SK-N-SH (cell line): ENCODE results near the gene OR4D1. TPM values are rescaled to one million over a fixed set of nuclear protein-coding genes. Genes with fewer than 3 reads are reported as not detected.

Experiments used
- CTCF ChIA-PET: fragments of 300-600, 350-600 bp; formaldehyde crosslinking; extraction: SDS; loops from one replicate; lab custom pipeline; 2021; lab: Yijun Ruan, JAX
- POLR2A ChIA-PET: fragments of 350-600 bp; sonication (Branson Sonifier 250); formaldehyde crosslinking; extraction: SDS; loops from one replicate; lab custom pipeline; 2020; ENCODE audit warnings: antibody characterized with exemption, inconsistent platforms; lab: Yijun Ruan, JAX
- DNase-seq: peaks from one replicate; pipeline ENCODE4 v3.0.0; 2012
- H2AFZ ChIP-seq: fragments of 200-600 bp; sonication (generic); 2 replicates; pipeline ENCODE4 v1.8.1; 2016; ENCODE audit warnings: antibody characterized with exemption, mild to moderate bottlenecking, low read depth
- H3F3A ChIP-seq: fragments of 200-600 bp; sonication (generic); replicated peaks from 2 replicates; pipeline ENCODE3; 2016; ENCODE audit warnings: antibody characterized with exemption, mild to moderate bottlenecking; ENCODE audit not compliant: insufficient read depth
- H3K27ac ChIP-seq, 2 experiments: fragments of 200-500 bp in 1 of 2; fragments of 200-600 bp in 1 of 2; sonication (Bioruptor generic) in 1 of 2; sonication (generic), shearing (Covaris generic) in 1 of 2; 2 replicates each; pipeline versions ENCODE4 v1.5.1 to v1.6.1; 2014 to 2016; ENCODE audit warnings: low read depth in 2 of 2, inconsistent platforms in 1 of 2, low read length in 1 of 2, mild to moderate bottlenecking in 1 of 2, mixed read lengths in 1 of 2
- H3K27me3 ChIP-seq: fragments of 200-600 bp; sonication (generic), shearing (Covaris generic); 2 replicates; pipeline ENCODE4 v1.6.1; 2016; ENCODE audit warnings: mixed run types; ENCODE audit not compliant: insufficient read depth
- H3K36me3 ChIP-seq, 2 experiments: fragments of 200-500 bp in 1 of 2; fragments of 200-600 bp in 1 of 2; sonication (Bioruptor generic) in 1 of 2; sonication (generic) in 1 of 2; replicated peaks in 1 of 2; 2 replicates each; pipeline versions ENCODE3 to v1.5.1; 2014 to 2016; ENCODE audit warnings: low read length in 1 of 2, mild to moderate bottlenecking in 1 of 2; ENCODE audit not compliant: insufficient read depth in 2 of 2, control insufficient read depth in 1 of 2
- H3K4me1 ChIP-seq, 2 experiments: fragments of 200-500 bp in 1 of 2; fragments of 200-600 bp in 1 of 2; sonication (Bioruptor generic) in 1 of 2; sonication (generic), shearing (Covaris generic) in 1 of 2; 2 replicates each; pipeline versions ENCODE4 v1.5.1 to v1.6.1; 2014 to 2016; ENCODE audit warnings: low read depth in 1 of 2, low read length in 1 of 2, mixed run types in 1 of 2; ENCODE audit not compliant: insufficient read depth in 2 of 2, control insufficient read depth in 1 of 2
- H3K4me2 ChIP-seq: fragments of 200-600 bp; sonication (generic), shearing (Covaris generic); 2 replicates; pipeline ENCODE4 v1.6.1; 2017; ENCODE audit warnings: mixed run types
- H3K4me3 ChIP-seq, 2 experiments: fragments of 200-500 bp in 1 of 2; fragments of 200-600 bp in 1 of 2; sonication (Bioruptor generic) in 1 of 2; sonication (generic), shearing (Covaris generic) in 1 of 2; 2 replicates each; pipeline versions ENCODE4 v1.5.1 to v1.8.1; 2014 to 2016; ENCODE audit warnings: low read depth in 2 of 2, inconsistent platforms in 1 of 2, low read length in 1 of 2, mild to moderate bottlenecking in 1 of 2, mixed read lengths in 1 of 2, moderate library complexity in 1 of 2
- H3K79me2 ChIP-seq: fragments of 200-600 bp; sonication (generic); 2 replicates; pipeline ENCODE4 v1.8.1; 2017; ENCODE audit warnings: mild to moderate bottlenecking; ENCODE audit not compliant: insufficient read depth
- H3K9ac ChIP-seq: fragments of 200-600 bp; sonication (generic); 2 replicates; pipeline ENCODE4 v1.6.1; 2017; ENCODE audit warnings: mixed run types
- H3K9me2 ChIP-seq: fragments of 200-600 bp; sonication (generic); 2 replicates; pipeline ENCODE4 v1.6.1; 2017; ENCODE audit warnings: mixed run types
- H3K9me3 ChIP-seq: fragments of 200-600 bp; sonication (generic); 2 replicates; pipeline ENCODE4 v1.6.1; 2017; ENCODE audit warnings: mixed run types, mild to moderate bottlenecking, moderate library complexity
- H4K20me1 ChIP-seq: fragments of 200-600 bp; sonication (generic); 2 replicates; pipeline ENCODE4 v1.6.1; 2017; ENCODE audit warnings: mild to moderate bottlenecking, mixed run types; ENCODE audit not compliant: insufficient read depth
- EP300 ChIP-seq, 2 experiments: IDR thresholded peaks; 2 replicates each; pipeline versions ENCODE4 v1.4.0 to v1.6.1; 2012; ENCODE audit warnings: borderline replicate concordance in 1 of 2, low read depth in 1 of 2, low read length in 1 of 2
- EZH2phosphoT487 ChIP-seq: fragments of 200-600 bp; sonication (generic); IDR thresholded peaks from 2 replicates; pipeline ENCODE4 v1.6.1; 2017; ENCODE audit warnings: low read depth, mixed run types, mild to moderate bottlenecking, antibody characterized with exemption, moderate library complexity, borderline replicate concordance
- FOXJ3 ChIP-seq: sonication (generic); formaldehyde crosslinking; IDR thresholded peaks from 2 replicates; pipeline ENCODE4 v1.5.1; 2020; ENCODE audit warnings: mild to moderate bottlenecking, missing genetic modification reagents
- GABPA ChIP-seq: IDR thresholded peaks from 2 replicates; pipeline ENCODE4 v1.4.0; 2012; ENCODE audit warnings: low read depth, mild to moderate bottlenecking
- GATA2 ChIP-seq: sonication (generic); formaldehyde crosslinking; IDR thresholded peaks from 2 replicates; pipeline ENCODE4 v1.5.0; 2020; ENCODE audit warnings: mild to moderate bottlenecking, missing genetic modification reagents
- MAX ChIP-seq: IDR thresholded peaks from 2 replicates; pipeline ENCODE4 v1.4.0; 2012; ENCODE audit warnings: low read depth
- MEF2A ChIP-seq: IDR thresholded peaks from 2 replicates; pipeline ENCODE4 v1.4.0; 2012; ENCODE audit warnings: low read depth, borderline replicate concordance
- MXI1 ChIP-seq: IDR thresholded peaks from 2 replicates; pipeline ENCODE4 v1.6.1; 2012; ENCODE audit warnings: mild to moderate bottlenecking, low read depth, low read length, improper control_type of control experiment
- RXRA ChIP-seq: IDR thresholded peaks from 2 replicates; pipeline ENCODE4 v1.4.0; 2012; ENCODE audit warnings: low read depth, mild to moderate bottlenecking, borderline replicate concordance
- SMC3 ChIP-seq: IDR thresholded peaks from 2 replicates; pipeline ENCODE4 v1.6.1; 2012; ENCODE audit warnings: low read depth, low read length, improper control_type of control experiment
- TCF12 ChIP-seq: IDR thresholded peaks from 2 replicates; pipeline ENCODE4 v1.4.0; 2012
- USF1 ChIP-seq: IDR thresholded peaks from 2 replicates; pipeline ENCODE4 v1.4.0; 2012; ENCODE audit warnings: low read depth, borderline replicate concordance
- YY1 ChIP-seq: IDR thresholded peaks from 2 replicates; pipeline ENCODE4 v1.4.0; 2012; ENCODE audit warnings: low read depth, mild to moderate bottlenecking
- WGBS: methylation state at CpG from one replicate; pipeline ENCODE4 v1.1.6; 2017; ENCODE audit warnings: low lambda C conversion rate; 5-methylcytosine and 5-hydroxymethylcytosine counted together
- polyA plus RNA-seq, 3 experiments: library from polyadenylated mRNA; depleted of rRNA; stranded (reverse); fragments of >200 nt; gene quantifications; 2 replicates each; pipeline ENCODE4 v1.2.3, GENCODE V29; 2012

OR4D1 gene
- polyA plus RNA-seq, 1 of the 3 experiments (the other 2 are of a cell fraction), result not detected

- no peak overlapping the region for H3K9ac ChIP-seq
- POLR2A ChIA-PET, result no interaction called here
- H3K4me1 ChIP-seq, result peaks cover 0 to 4% of the 10 kb centered on the region in 2 experiments; a peak in 1 of 4 replicates
- peaks cover 8 to 32% of the 10 kb centered on the region in 2 experiments for H3K36me3 ChIP-seq
- no peaks in the 10 kb centered on the region for H3K9me3 ChIP-seq
- H3K4me3 ChIP-seq, result no peak overlapping the region
- no peak for DNase-seq
- H3K79me2 ChIP-seq, result no peaks in the 10 kb centered on the region
- no peak overlapping the region for H3K27ac ChIP-seq
- H3K4me2 ChIP-seq, result no peak overlapping the region
- WGBS, result 78% methylated on average over 5 of the region's 5 CpGs
- H2AFZ ChIP-seq, result no peak overlapping the region
- CTCF ChIA-PET, result interaction anchor here (1.0 to 1.8 kb wide), 3 partner anchors 11 to 19 kb away, joined by 3 to 5 read pairs (median 4); partner anchors contain the start of gene MKS1
- H3K27me3 ChIP-seq, result no peaks in the 10 kb centered on the region
- H3K9me2 ChIP-seq, result no peaks in the 10 kb centered on the region
- H4K20me1 ChIP-seq, result no peaks in the 10 kb centered on the region
- TF ChIP-seq MEF2A (no peak), TCF12 (no peak), RXRA (no peak)
- H3F3A ChIP-seq, result no peaks in the 10 kb centered on the region
These were observed 56.6 kb downstream of the OR4D1 start for GRCh38 chr17:58204796-58205195.

GRCh38 chr17:58205936-58206335 is 57.8 kb downstream of the OR4D1 start:
- no peaks in the 10 kb centered on the region for H3K9me3 ChIP-seq
- 75% methylated on average over 7 of the region's 11 CpGs for WGBS
- H3K4me1 ChIP-seq, result no peaks in the 10 kb centered on the region
- H3K27ac ChIP-seq, result no peak overlapping the region
- no peaks in the 10 kb centered on the region for H3K27me3 ChIP-seq
- no peak overlapping the region for H3K9ac ChIP-seq
- POLR2A ChIA-PET, result interaction anchor here (1.1 to 2.2 kb wide), 2 partner anchors 10 to 13 kb away, joined by 3 to 7 read pairs; partner anchors contain the start of gene MKS1
- CTCF ChIA-PET, result interaction anchor here (0.7 to 1.8 kb wide), 4 partner anchors 9 to 69 kb away, joined by 3 to 5 read pairs (median 4); no protein-coding TSS in a partner anchor
- H3K79me2 ChIP-seq, result no peaks in the 10 kb centered on the region
- H3K4me3 ChIP-seq, result no peak overlapping the region
- no peak overlapping the region for H2AFZ ChIP-seq
- no peak overlapping the region for H3K4me2 ChIP-seq
- no peaks in the 10 kb centered on the region for H3K9me2 ChIP-seq
- H4K20me1 ChIP-seq, result no peaks in the 10 kb centered on the region
- H3F3A ChIP-seq, result no peaks in the 10 kb centered on the region
- no peak for DNase-seq
- TF ChIP-seq SMC3 (no peak), FOXJ3 (CRISPR knock-in tag) (no peak), EP300 (IDR thresholded peaks at IDR 0.05; ENCODE audit: borderline replicate concordance in 1 of 2, low read depth in 1 of 2, low read length in 1 of 2) (no peak), EZH2phosphoT487 (no peak), GABPA (no peak), USF1 (no peak), MAX (no peak), YY1 (no peak), GATA2 (CRISPR knock-in tag) (no peak), MXI1 (no peak)
- peaks cover 9 to 43% of the 10 kb centered on the region in 2 experiments for H3K36me3 ChIP-seq
